Measurements from ENCODE around the gene DGUOK.

GRCh38 chr2:73939419-73939818, 12.7 kb downstream of the DGUOK start:
- TF ChIP-seq, protein P1, sequence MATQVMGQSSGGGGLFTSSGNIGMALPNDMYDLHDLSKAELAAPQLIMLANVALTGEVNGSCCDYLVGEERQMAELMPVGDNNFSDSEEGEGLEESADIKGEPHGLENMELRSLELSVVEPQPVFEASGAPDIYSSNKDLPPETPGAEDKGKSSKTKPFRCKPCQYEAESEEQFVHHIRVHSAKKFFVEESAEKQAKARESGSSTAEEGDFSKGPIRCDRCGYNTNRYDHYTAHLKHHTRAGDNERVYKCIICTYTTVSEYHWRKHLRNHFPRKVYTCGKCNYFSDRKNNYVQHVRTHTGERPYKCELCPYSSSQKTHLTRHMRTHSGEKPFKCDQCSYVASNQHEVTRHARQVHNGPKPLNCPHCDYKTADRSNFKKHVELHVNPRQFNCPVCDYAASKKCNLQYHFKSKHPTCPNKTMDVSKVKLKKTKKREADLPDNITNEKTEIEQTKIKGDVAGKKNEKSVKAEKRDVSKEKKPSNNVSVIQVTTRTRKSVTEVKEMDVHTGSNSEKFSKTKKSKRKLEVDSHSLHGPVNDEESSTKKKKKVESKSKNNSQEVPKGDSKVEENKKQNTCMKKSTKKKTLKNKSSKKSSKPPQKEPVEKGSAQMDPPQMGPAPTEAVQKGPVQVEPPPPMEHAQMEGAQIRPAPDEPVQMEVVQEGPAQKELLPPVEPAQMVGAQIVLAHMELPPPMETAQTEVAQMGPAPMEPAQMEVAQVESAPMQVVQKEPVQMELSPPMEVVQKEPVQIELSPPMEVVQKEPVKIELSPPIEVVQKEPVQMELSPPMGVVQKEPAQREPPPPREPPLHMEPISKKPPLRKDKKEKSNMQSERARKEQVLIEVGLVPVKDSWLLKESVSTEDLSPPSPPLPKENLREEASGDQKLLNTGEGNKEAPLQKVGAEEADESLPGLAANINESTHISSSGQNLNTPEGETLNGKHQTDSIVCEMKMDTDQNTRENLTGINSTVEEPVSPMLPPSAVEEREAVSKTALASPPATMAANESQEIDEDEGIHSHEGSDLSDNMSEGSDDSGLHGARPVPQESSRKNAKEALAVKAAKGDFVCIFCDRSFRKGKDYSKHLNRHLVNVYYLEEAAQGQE (IDR thresholded peaks at IDR 0.05): no peak
- TF ChIP-seq RAD21 (IDR thresholded peaks at IDR 0.05): peak in 1 of 2 donors; percentile 5
- TF ChIP-seq GABPA (IDR thresholded peaks at IDR 0.05 in 1 of 2, conservative IDR thresholded peaks at IDR 0.05 in 1 of 2): no peak
- TF ChIP-seq YY1 (IDR thresholded peaks at IDR 0.05): no peak
- TF ChIP-seq CTCF (IDR thresholded peaks at IDR 0.05; ENCODE audit: low read depth, low read length, missing input control): no peak
- no peak for TF ChIP-seq SP1 (IDR thresholded peaks at IDR 0.05)
- no peak for TF ChIP-seq NR2F2 (IDR thresholded peaks at IDR 0.05)
- no peak for TF ChIP-seq ATF3 (IDR thresholded peaks at IDR 0.05)

All from liver (tissue), 3 donors.